GF-D8 (cell line): ENCODE measurements around the gene PECR.
"Not testable (repeated sequence)": the region's sequence is repeated elsewhere in the genome, so short reads cannot be mapped to it uniquely, and the experiment has no call there.

Experiments
- DNase-seq: peaks from one replicate; lab custom pipeline; 2025; lab: John Stamatoyannopoulos, UW

Gene PECR

GRCh38 chr2:216104691-216105090 is 23.1 kb upstream of the PECR start:
- DNase-seq, result no peak

- DNase-seq, result no peak
These were observed 21.6 kb upstream of the PECR start for GRCh38 chr2:216103213-216103612.

- DNase-seq, result no peak
These were observed 19.5 kb upstream of the PECR start for GRCh38 chr2:216101109-216101508.

GRCh38 chr2:216098421-216099334 is 17.1 kb upstream of the PECR start:
- no peak for DNase-seq

GRCh38 chr2:216094701-216095100 is 13.1 kb upstream of the PECR start:
- no peak for DNase-seq

GRCh38 chr2:216092646-216093045 is 11.0 kb upstream of the PECR start:
- no peak for DNase-seq

DNA sequence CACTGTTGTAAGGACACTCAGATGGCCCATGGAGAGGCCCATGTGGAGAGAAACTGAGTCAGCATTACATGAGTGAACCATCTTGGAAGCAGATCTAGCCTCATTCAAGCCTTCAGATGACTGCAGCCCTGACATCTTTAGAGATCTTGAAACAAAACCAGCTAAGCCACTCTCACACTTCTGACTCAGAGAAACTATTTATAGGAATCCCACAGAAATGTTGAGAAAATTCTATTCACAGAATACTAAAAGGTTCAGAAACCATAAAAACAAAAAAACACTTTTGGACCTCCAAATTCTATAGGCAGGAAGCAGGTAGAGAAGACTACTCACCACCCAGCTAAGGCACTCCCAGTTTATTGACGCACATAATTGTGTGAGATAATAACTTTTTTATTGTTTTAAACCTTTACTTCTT is 8.8 kb upstream of the PECR start:
- no peak for DNase-seq

- DNase-seq, result no peak
These were observed 4.7 kb upstream of the PECR start for GRCh38 chr2:216086207-216086893.

- DNase-seq, result no peak
These were observed 2.9 kb upstream of the PECR start for GRCh38 chr2:216084547-216084946.

DNA sequence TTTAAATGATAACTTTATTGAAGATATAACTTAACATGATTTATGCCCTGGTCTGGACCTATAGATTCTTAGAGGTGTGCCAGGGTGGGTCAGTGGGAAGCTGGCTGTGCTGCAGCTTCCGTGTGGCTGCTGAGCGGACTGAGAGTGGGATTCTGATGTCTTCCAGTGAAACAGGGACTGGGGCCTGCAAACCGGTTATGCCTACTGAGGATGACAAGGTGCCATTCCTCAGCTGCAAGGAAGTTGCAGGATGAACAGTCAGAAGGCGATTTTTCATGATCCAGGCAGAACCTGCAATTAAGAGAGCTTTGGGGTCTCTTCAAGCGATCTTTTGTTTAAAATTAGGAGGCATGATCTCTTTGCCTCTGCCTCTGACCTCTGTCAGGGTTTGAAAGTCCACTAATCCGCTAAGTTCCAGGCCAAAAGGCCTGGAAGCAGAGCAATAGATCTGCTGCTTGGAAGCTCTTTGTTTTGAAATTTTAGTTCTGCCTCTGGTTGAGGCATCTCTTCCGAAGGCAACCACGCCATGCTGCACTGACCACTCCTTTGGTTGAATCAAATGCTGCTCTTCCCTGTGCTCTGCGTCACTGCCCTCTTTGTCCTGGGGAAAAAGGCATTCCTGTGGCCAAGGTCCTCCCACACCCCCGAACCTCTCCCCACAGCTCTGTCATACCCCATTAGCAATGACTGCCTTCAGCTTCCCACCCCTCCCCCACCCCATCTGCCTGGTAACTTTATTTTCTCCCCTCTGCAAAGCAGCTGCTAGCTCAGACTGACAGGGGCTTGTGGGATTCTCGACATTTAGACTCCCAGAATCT is 2.1 kb upstream of the PECR start:
- no peak for DNase-seq

DNA sequence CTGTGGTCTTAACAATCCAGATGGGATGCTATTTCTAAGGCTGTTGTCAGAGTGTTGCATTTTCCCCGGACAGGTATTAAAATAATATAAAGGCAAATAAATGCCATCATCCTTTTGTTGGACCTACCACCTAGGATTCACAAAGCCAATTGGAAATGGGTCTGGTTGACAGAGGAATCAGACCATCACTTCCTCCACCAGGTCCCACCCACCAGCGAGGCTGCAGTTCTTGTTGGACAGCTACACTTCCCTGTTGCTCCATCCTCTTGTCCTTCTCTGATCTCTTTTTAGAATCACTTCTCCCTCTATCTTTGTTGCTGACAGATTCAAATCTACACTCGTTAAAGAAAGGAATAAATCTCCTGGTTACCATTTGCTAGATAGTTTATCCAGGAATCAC is 1.2 kb upstream of the PECR start:
- DNase-seq, result no peak

DNA sequence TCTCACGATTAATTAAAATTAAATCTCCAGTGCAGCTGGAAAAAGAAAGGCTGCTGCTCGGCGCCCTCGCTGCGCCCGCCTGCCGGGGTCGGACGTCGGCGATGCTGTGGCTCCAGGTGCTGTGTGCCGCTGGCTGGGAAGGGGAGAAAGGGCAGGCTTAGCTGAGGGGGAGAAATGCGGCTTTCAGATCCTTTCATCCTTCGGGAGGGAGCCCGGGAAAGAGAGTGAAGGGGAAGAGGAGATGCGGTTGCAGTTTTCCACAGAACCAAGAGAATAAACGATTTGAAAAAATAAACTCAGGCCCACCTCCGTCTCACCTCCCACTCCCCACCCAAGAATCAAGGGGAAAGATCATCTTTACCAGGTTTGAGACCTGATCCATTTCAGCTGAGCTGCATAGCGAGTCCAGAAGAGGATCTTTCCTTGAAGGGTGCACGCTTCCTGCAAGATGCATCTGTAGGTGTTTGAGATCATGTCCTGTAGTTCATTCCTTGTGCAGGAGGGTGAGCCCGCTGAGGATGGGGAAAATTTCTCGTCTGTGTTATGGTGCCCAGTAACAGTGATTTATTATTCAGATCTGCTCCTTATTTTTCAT is 605 bp upstream of the PECR start:
- no peak for DNase-seq

DNA sequence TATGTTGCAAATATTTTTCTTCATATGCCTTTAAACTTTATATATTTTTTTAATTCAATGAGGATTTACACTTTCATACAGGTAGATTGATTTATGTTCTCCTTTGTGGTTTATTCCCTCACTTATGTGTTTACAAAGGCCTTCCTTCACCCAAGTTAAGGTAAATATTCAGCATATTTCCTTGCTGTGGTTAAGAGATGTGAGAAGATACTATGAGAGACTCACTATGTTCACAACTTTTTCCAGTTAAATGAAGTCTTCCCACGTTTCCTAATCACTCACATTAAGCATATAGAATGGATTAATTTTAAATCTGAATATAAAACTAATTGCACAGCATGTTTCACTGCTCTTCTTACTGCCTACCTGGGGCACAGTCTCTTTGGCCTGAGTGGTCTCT is 597 bp downstream of the PECR start:
- no peak for DNase-seq

DNA sequence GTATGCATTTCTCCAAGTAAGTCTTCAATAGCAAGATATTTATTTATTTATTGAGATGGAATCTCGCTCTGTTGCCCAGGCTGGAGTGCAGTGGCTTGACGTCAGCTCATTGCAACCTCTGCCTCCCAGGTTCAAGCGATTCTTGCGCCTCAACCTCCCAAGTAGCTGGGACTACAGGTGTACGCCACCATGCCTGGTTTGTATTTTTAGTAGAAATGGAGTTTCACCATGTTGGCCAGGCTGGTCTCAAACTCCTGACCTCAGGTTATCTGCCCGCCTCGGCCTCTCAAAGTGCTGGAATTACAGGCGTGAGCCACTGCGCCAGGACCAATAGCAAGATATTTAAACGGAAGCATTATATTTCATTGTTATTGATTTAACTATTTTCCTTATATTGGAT is 1.6 kb downstream of the PECR start:
- not testable (repeated sequence) for DNase-seq

- no peak for DNase-seq
These were observed 2.8 kb downstream of the PECR start for GRCh38 chr2:216078776-216079175.

- no peak for DNase-seq
These were observed 5.8 kb downstream of the PECR start for GRCh38 chr2:216075510-216076485.

DNA sequence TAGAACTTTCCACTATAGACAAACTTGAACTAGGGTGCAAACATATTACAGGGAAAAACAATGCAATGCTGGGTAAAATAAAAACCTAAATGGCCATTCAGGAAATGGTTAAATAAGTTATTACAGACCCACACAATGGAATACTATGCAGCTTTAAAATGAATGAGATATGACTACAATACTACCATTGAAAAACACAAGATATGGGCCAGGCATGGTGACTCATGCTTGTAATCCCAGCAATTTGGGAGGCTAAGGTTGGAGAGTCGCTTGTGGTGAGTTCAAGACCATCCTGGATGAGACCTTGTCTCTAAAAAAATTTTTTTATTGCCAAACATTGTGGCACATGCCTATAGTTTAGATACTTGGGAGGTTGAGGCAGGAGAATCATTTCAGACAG is 6.8 kb downstream of the PECR start:
- DNase-seq, result no peak

DNA sequence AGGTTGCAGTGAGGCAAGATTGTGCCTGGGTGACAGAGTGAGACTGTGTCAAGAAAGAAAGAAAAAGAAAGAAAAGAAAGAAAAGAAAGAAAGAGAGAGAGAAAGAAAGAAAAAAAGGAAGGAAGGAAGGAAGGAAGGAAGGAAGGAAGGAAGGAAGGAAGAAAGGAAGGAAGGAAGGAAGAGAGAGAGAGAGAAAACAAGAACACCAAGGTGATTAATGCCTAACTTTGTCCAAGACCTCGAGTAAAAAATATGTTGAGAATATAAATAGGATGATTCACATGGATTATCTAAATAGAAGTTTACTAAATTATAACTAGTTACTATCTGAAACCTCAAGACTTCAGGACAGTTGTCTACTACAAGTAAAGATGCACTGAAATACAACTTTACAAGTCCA is 7.2 kb downstream of the PECR start:
- DNase-seq, result no peak

DNA sequence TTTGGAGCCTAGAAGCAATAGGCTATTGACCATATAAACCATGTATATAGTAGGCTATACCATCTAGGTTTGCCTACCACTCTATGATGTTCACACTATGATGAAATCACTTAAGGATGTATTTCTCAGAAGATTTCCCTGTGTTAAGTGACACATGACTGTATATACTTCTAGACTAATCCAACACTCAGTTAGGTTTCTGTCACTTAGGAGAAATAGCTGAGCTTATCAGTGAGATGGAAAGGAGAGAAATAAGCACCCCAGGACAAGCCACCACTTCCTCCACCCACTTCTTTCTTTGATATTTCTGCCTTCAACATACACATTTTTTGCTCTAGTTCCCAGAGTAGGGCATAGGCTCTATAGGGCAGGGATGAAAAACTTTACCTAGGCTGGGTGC is 7.8 kb downstream of the PECR start:
- no peak for DNase-seq

- no peak for DNase-seq
These were observed 9.1 kb downstream of the PECR start for GRCh38 chr2:216072473-216072872.
